ENCODE results near the gene NKX2-2. TPM values are rescaled to one million over a fixed set of nuclear protein-coding genes. Genes with fewer than 3 reads are reported as not detected.

The NKX2-2 gene
- total RNA-seq, 2 donors from 2014 or later: 0.35 TPM; not detected in 1

GRCh38 chr20:21522481-21523280 lies 8.8 kb upstream of the NKX2-2 start:
- no peak for ATAC-seq (ENCODE audit: insufficient number of reproducible peaks, low FRiP score, low read depth)
- Histone ChIP-seq H3K36me3 (no peaks in the 10 kb centered on the region), H3K4me3 (no peak overlapping the region), H3K9me3 (no peaks in the 10 kb centered on the region), H3K27me3 (replicated peaks; ENCODE audit: insufficient read depth) (peaks cover 4% of the 10 kb centered on the region), H3K27ac (no peak overlapping the region), H3K4me1 (ENCODE audit: control insufficient read depth in 1 of 2, low read depth in 2 of 2) (peaks cover 0 to 6% of the 10 kb centered on the region in 2 donors)
- no peak for DNase-seq (ENCODE audit: low spot score)
- no peak for TF ChIP-seq CTCF (IDR thresholded peaks at IDR 0.05)

DNA sequence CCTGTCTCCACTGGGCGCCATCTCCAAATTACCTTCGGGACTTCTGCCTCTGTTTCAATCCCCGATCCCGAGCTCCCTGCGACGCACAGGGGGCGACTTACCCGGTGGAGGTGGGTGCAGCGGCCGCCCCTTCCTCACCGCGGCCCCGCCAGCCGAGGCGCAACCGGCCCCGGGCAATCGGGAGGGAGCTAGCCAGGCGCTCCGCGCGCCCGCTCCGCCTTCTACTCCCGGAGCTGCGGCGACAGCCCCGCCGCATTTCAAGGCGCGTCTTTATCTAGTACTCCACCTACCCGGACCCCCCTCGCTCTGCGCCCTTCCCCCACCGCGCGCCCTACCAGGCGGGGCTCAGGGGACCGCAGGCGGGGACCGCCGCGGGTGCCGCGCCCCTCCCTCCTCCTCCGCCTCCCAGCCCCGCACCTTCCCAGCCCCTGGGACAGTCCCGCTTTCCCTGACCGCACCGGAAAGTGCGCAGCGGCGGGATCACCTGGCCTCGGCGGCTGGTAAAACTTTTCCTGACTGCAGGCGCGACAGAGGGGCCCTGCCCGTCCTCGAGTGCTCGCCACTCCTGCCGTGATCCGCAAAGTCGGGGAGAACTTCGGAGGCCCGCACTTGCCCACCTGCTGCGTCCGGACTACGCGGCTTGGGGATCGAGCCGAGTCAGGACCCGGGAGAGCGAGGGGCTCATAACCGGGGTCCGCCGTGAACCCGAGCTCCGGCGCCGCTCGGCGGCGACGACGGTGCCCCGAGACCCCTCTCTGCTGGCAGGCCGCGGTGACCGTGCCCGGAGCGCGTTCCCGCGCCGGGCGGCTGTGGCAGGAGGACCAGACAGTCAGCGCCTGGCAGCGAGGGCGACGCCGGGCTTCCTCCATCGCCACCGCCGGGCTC lies 8.0 kb upstream of the NKX2-2 start:
- Histone ChIP-seq H3K27ac (no peak overlapping the region), H3K4me1 (ENCODE audit: control insufficient read depth in 1 of 2, low read depth in 2 of 2) (peaks cover 0 to 8% of the 10 kb centered on the region in 2 donors), H3K4me3 (no peak overlapping the region), H3K36me3 (no peaks in the 10 kb centered on the region), H3K27me3 (replicated peaks; ENCODE audit: insufficient read depth) (peaks cover 4% of the 10 kb centered on the region), H3K9me3 (no peaks in the 10 kb centered on the region)
- no peak for ATAC-seq (ENCODE audit: insufficient number of reproducible peaks, low FRiP score, low read depth)
- TF ChIP-seq CTCF (IDR thresholded peaks at IDR 0.05): no peak
- no peak for DNase-seq (ENCODE audit: low spot score)

- H3K9me3 ChIP-seq: no peaks in the 10 kb centered on the region
- ATAC-seq (ENCODE audit: insufficient number of reproducible peaks, low FRiP score, low read depth) (no peak), DNase-seq (ENCODE audit: low spot score) (no peak)
- no peak overlapping the region for H3K27ac ChIP-seq
- peaks cover 0 to 14% of the 10 kb centered on the region in 2 donors for H3K4me1 ChIP-seq (ENCODE audit: control insufficient read depth in 1 of 2, low read depth in 2 of 2)
- no peaks in the 10 kb centered on the region for H3K36me3 ChIP-seq
- H3K4me3 ChIP-seq: no peak overlapping the region
- H3K27me3 ChIP-seq (replicated peaks; ENCODE audit: insufficient read depth): peaks cover 4% of the 10 kb centered on the region
- TF ChIP-seq CTCF (IDR thresholded peaks at IDR 0.05): no peak
These were observed 7.1 kb upstream of the NKX2-2 start for GRCh38 chr20:21520702-21521595.

- ATAC-seq (ENCODE audit: insufficient number of reproducible peaks, low FRiP score, low read depth) (no peak), DNase-seq (ENCODE audit: low spot score) (no peak)
- no peak for TF ChIP-seq CTCF (IDR thresholded peaks at IDR 0.05)
- Histone ChIP-seq H3K9me3 (no peaks in the 10 kb centered on the region), H3K4me3 (no peak overlapping the region), H3K27ac (no peak overlapping the region), H3K4me1 (ENCODE audit: control insufficient read depth in 1 of 2, low read depth in 2 of 2) (peaks cover 3 to 27% of the 10 kb centered on the region in 2 donors), H3K36me3 (no peaks in the 10 kb centered on the region), H3K27me3 (replicated peaks; ENCODE audit: insufficient read depth) (peaks cover under 1% of the 10 kb centered on the region)
These were observed 5.3 kb upstream of the NKX2-2 start for GRCh38 chr20:21519136-21519584.
